Spleen (tissue), 11 donors: ENCODE measurements around the gene CARD10. TPM values are rescaled to one million over a fixed set of nuclear protein-coding genes. Genes with fewer than 3 reads are reported as not detected.
A peak's percentile ranks its signal among the peaks of the same experiment; 100 is the strongest.
"Not testable (repeated sequence)": the region's sequence is repeated elsewhere in the genome, so short reads cannot be mapped to it uniquely, and the experiment has no call there.

Source experiments
- DNase-seq: peaks from one replicate; pipeline ENCODE4 v3.0.0-alpha.2; 2020
- H3K27ac ChIP-seq, 8 donors: fragments of 200-600 bp; sonication (generic) in 7 of 8; 1 replicate in 4 of 8; 2 replicates in 4 of 8; pipeline versions ENCODE4 v1.5.0 to v1.8.0; 2016 to 2021; ENCODE audit warnings: inconsistent platforms in 4 of 8, mild to moderate bottlenecking in 4 of 8, moderate library complexity in 1 of 8
- H3K27me3 ChIP-seq, 7 donors: fragments of 200-600 bp; sonication (generic) in 6 of 7; replicated peaks in 1 of 7; 1 replicate in 4 of 7; 2 replicates in 3 of 7; pipeline versions ENCODE4 v1.5.0 to v1.8.0; 2016 to 2021; ENCODE audit warnings: inconsistent platforms in 3 of 7, mild to moderate bottlenecking in 1 of 7
- H3K36me3 ChIP-seq, 6 donors: fragments of 200-600 bp; sonication (generic) in 5 of 6; 1 replicate in 4 of 6; 2 replicates in 2 of 6; pipeline versions ENCODE4 v1.5.0 to v1.8.0; 2016 to 2021; ENCODE audit warnings: inconsistent platforms in 2 of 6
- H3K4me1 ChIP-seq, 6 donors: fragments of 200-600 bp; sonication (generic) in 5 of 6; 1 replicate in 3 of 6; 2 replicates in 3 of 6; pipeline versions ENCODE4 v1.5.0 to v1.8.0; 2016 to 2021; ENCODE audit warnings: inconsistent platforms in 3 of 6
- H3K4me3 ChIP-seq, 8 donors: fragments of 200-600 bp; sonication (generic) in 7 of 8; 1 replicate in 4 of 8; 2 replicates in 4 of 8; pipeline versions ENCODE4 v1.5.0 to v1.8.0; 2016 to 2021; ENCODE audit warnings: inconsistent platforms in 4 of 8, mild to moderate bottlenecking in 4 of 8, moderate library complexity in 2 of 8
- H3K9me3 ChIP-seq, 8 donors: fragments of 200-600 bp; sonication (generic) in 7 of 8; 1 replicate in 4 of 8; 2 replicates in 4 of 8; pipeline versions ENCODE4 v1.5.0 to v1.8.0; 2016 to 2021; ENCODE audit warnings: inconsistent platforms in 4 of 8
- CTCF ChIP-seq, 11 experiments: fragments of 200-600 bp in 7 of 11; fragments of 450-650 bp in 4 of 11; sonication (generic) in 4 of 11; IDR thresholded peaks in 8 of 11; conservative IDR thresholded peaks in 3 of 11; 1 replicate in 7 of 11; 2 replicates in 4 of 11; pipeline versions ENCODE4 v1.4.0 to v1.8.0; 2016 to 2021; ENCODE audit warnings: antibody characterized with exemption in 11 of 11, inconsistent platforms in 4 of 11, mild to moderate bottlenecking in 1 of 11
- POLR2A ChIP-seq, 3 donors: fragments of 450-650 bp; IDR thresholded peaks; one replicate each; pipeline ENCODE4 v1.5.1; 2017; ENCODE audit warnings: antibody characterized with exemption in 3 of 3, mild to moderate bottlenecking in 1 of 3
- POLR2AphosphoS5 ChIP-seq, 3 donors: sonication (generic); formaldehyde crosslinking; IDR thresholded peaks; one replicate each; pipeline ENCODE4 v1.5.1; 2017; ENCODE audit warnings: antibody characterized with exemption in 3 of 3
- WGBS, 5 donors: extraction: QIAGEN DNeasy Blood & Tissue Kit in 3 of 5; methylation state at CpG; one replicate each; pipeline versions ENCODE4 v1.1.5 to v1.1.7; 2013 to 2018; 5-methylcytosine and 5-hydroxymethylcytosine counted together
- intact Hi-C: fragments of 100-400 bp; cut with DNase I; formaldehyde crosslinking; loops from one replicate; pipeline ENCODE4 v1.15.0; 2023; ENCODE audit warnings: low total_unique reads
- polyA plus RNA-seq, 3 donors: library from polyadenylated mRNA; stranded (reverse); fragments of 200-250 nt; gene quantifications; one replicate each; pipeline ENCODE4 v1.2.1, GENCODE V29; 2013
- total RNA-seq, 7 donors: library from RNA; depleted of rRNA in 3 of 7; stranded (reverse); fragments of >200 nt in 3 of 7; fragmentation: NEBNext Ultra II Directional in 4 of 7; extraction: Animal tissue kit (Norgen Biotek cat#: 25700) in 4 of 7; gene quantifications; one replicate each; pipeline versions ENCODE4 v1.1.0 to v1.2.1, GENCODE V29; 2016 to 2021
- donor health status: healthy with polysubstance abuse.
- donor health status: DM: no; HTN: no; CAD: no; lungs with moderate emphysema.
- donor health status: DM: no; HTN: no; CAD: no.
- donor health status: Bipolar disorder and iron deficiency.
- donor health status: healthy.
- donor health status: DM: no; HTN: no; CAD: no.
- donor health status: DM: yes; HTN: yes; CAD: no.

Gene CARD10
- total and polyA plus RNA-seq, 10 donors: 2.5 to 12.5 (median 9.5) TPM

DNA sequence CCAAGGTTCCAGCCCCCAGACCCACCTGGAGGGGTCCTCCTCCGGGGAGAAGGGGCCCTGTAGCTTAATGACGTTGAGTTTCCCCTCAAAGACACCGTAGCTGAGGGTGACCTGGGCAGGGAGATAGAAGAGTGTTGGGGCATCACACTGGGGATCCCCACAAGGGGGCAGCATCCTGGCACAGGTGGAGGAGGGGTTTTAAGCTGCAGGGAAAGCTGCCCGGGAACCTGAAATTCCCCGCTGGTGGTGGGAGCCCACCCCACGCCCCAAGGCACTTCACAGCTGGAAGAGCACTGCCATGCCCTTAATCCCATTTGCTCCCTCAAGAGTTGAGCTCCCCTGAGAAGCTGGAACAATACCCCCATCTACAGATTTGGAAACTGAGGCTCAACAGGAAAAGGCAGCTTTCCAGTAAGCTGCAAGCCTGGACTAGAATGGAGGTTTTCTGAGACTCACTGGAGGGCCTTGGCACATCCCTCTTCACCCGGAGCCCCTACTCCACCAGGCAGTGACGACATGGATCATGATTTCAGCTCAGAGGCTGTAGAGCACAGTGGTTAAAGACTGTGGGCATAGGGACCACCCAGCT is 46.7 kb downstream of the CARD10 start:
- Histone ChIP-seq H3K4me3 (no peak overlapping the region), H3K27ac (no peak overlapping the region), H3K36me3 (peaks cover 0 to 100% (median 72%) of the 10 kb centered on the region in 6 donors), H3K27me3 (no peaks in the 10 kb centered on the region), H3K4me1 (peaks cover 0 to 8% (median 0%) of the 10 kb centered on the region in 6 donors), H3K9me3 (no peaks in the 10 kb centered on the region)
- intact Hi-C loops: no loop called here
- TF ChIP-seq CTCF (IDR thresholded peaks at IDR 0.05 in 8 of 11, conservative IDR thresholded peaks at IDR 0.05 in 3 of 11) (peak; percentile 5 to 74 (median 53)), POLR2A (IDR thresholded peaks at IDR 0.05) (no peak), POLR2AphosphoS5 (IDR thresholded peaks at IDR 0.05) (peak in 1 of 3 donors; percentile 24)
- no peak for DNase-seq
- 47 to 76% (median 64%) methylated on average over 8 of the region's 8 CpGs for WGBS, 5 donors

- Histone ChIP-seq H3K4me3 (no peak overlapping the region), H3K36me3 (peaks cover 0 to 100% (median 66%) of the 10 kb centered on the region in 6 donors), H3K27ac (no peak overlapping the region), H3K27me3 (no peaks in the 10 kb centered on the region), H3K4me1 (peaks cover 0 to 8% (median 0%) of the 10 kb centered on the region in 6 donors), H3K9me3 (no peaks in the 10 kb centered on the region)
- intact Hi-C loops: no loop called here
- TF ChIP-seq POLR2A (IDR thresholded peaks at IDR 0.05) (no peak), POLR2AphosphoS5 (IDR thresholded peaks at IDR 0.05) (no peak)
- no peak for DNase-seq
- WGBS, 5 donors: 88 to 95% (median 91%) methylated on average over 9 of the region's 9 CpGs
These were observed 47.3 kb downstream of the CARD10 start for GRCh38 chr22:37471727-37472417.

- Histone ChIP-seq H3K9me3 (no peaks in the 10 kb centered on the region), H3K36me3 (peaks cover 0 to 100% (median 60%) of the 10 kb centered on the region in 6 donors), H3K4me1 (peaks cover 0 to 8% (median 0%) of the 10 kb centered on the region in 6 donors), H3K4me3 (no peak overlapping the region), H3K27me3 (no peaks in the 10 kb centered on the region), H3K27ac (no peak overlapping the region)
- intact Hi-C loops: no loop called here
- DNase-seq: no peak
- WGBS, 5 donors: 79 to 92% (median 90%) methylated on average over 5 of the region's 5 CpGs
- TF ChIP-seq POLR2A (IDR thresholded peaks at IDR 0.05): no peak
- no peak for TF ChIP-seq CTCF (IDR thresholded peaks at IDR 0.05 in 8 of 11, conservative IDR thresholded peaks at IDR 0.05 in 3 of 11)
- TF ChIP-seq POLR2AphosphoS5 (IDR thresholded peaks at IDR 0.05): no peak
These were observed 49.1 kb downstream of the CARD10 start for GRCh38 chr22:37470087-37470445.

DNA sequence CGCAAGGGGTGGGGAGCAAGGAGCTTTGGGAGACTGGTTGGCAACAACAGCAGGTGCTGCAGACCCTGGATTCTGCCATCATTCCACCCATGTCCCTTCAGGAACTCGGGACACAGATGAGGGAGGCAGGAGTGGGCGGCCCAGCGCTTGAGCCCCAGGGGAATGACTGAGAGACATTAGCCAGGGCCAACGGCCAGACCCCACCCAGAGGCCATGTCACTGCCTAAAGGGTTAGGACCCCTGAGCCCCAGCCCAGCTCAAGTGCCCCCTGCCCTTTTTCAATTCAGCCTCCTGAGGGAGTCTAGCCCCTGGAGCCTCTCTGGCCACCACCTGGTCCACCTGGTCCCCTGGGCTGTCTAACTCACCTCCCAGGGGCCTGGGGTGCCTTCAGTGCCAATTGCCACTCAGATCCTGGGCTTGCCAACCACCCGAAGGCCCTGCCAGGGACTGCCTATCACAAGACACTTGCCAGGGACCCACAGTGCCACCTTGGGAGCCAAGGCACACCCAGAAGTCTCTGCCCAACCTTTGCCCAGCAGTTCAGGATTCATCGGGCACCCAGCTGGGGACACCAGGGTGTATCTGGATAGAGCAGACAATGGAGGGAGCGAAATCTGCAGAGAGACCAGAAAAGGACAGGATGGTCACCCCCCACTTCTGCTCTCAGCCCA is 49.7 kb downstream of the CARD10 start:
- peaks cover 0 to 97% (median 55%) of the 10 kb centered on the region in 6 donors for H3K36me3 ChIP-seq
- no peaks in the 10 kb centered on the region for H3K9me3 ChIP-seq
- 90 to 95% (median 93%) methylated on average over 5 to 8 of the region's 8 CpGs for WGBS, 5 donors
- H3K27ac ChIP-seq: no peak overlapping the region
- H3K27me3 ChIP-seq: no peaks in the 10 kb centered on the region
- intact Hi-C loops: no loop called here
- DNase-seq: no peak
- TF ChIP-seq CTCF (IDR thresholded peaks at IDR 0.05 in 8 of 11, conservative IDR thresholded peaks at IDR 0.05 in 3 of 11) (no peak), POLR2A (IDR thresholded peaks at IDR 0.05) (no peak)
- H3K4me3 ChIP-seq: no peak overlapping the region
- peaks cover 0 to 10% (median under 1%) of the 10 kb centered on the region in 6 donors for H3K4me1 ChIP-seq

DNA sequence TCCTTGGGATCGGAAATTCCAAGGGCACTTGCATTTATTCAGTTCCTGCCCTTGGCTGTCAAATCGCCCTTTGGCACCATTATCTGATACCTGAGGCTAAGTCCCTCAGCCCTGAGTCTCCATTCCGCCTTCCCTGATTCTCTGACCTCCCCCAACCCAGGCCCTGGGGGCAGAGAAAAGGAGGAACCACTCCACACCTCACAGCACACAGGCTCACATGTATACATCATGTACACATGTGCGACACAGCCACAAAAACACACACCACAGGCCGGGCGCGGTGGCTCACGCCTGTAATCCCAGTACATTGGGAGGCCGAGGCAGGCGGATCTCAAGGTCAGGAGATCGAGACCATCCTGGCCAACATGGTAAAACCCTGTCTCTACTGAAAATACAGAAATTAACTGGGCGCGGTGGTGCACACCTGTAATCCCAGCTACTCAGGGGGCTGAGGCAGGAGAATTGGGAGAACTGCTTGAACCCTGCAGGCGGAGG is 51.0 kb downstream of the CARD10 start:
- H3K27me3 ChIP-seq, H3K9me3 ChIP-seq, DNase-seq, H3K27ac ChIP-seq, intact Hi-C loops, H3K4me3 ChIP-seq: not testable (repeated sequence)
- H3K36me3 ChIP-seq: peaks cover 0 to 84% (median 43%) of the 10 kb centered on the region in 6 donors
- 89 to 95% (median 90%) methylated on average over 13 to 14 of the region's 14 CpGs for WGBS, 5 donors
- H3K4me1 ChIP-seq: peaks cover 0 to 15% (median 3%) of the 10 kb centered on the region in 6 donors
